GM06990 (cell line): ENCODE data around the gene DYNLT3.

Experiments used
- DNase-seq: peaks from one replicate; pipeline ENCODE4 v3.0.0-alpha.2; 2011; ENCODE audit not compliant: insufficient read length; ENCODE audit errors: extremely low read depth
- H3K27me3 ChIP-seq: replicated peaks from 2 replicates; pipeline ENCODE4 v1.6.0; 2011; ENCODE audit warnings: low read length; ENCODE audit not compliant: control insufficient read depth, insufficient read depth
- H3K36me3 ChIP-seq: 2 replicates; pipeline ENCODE4 v1.5.1; 2011; ENCODE audit warnings: low read length; ENCODE audit not compliant: control insufficient read depth, insufficient read depth
- H3K4me3 ChIP-seq: replicated peaks from 2 replicates; pipeline ENCODE4 v1.5.1; 2011; ENCODE audit warnings: low read depth, mild to moderate bottlenecking, control low read depth, low read length
- TF ChIP-seq, protein P1 (sequence below): IDR thresholded peaks from 2 replicates; pipeline ENCODE4 v1.5.1; 2011; ENCODE audit warnings: low read length, control low read depth, mild to moderate bottlenecking, inconsistent platforms; ENCODE audit not compliant: insufficient read depth, poor library complexity, severe bottlenecking

Gene DYNLT3

DNA sequence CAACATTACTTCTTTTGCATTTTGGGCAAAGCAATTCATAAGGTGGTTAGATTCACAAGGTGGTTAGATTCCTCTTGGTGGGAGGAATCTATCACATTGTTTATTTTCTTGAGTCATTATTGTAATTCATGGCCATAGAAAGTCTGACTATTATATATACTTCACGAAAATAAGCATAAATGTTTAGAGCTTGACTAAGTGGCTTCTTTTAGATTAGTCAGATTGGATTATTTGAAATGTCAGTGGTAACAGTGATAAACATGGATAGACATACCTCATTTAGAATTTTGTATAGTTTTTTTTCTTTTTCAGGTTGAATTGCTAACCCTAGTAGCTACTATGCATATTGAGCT, 24.9 kb upstream of the DYNLT3 start:
- H3K36me3 ChIP-seq = no peaks in the 10 kb centered on the region
- no peak for DNase-seq
- no peak overlapping the region for H3K4me3 ChIP-seq
- TF ChIP-seq, protein P1, sequence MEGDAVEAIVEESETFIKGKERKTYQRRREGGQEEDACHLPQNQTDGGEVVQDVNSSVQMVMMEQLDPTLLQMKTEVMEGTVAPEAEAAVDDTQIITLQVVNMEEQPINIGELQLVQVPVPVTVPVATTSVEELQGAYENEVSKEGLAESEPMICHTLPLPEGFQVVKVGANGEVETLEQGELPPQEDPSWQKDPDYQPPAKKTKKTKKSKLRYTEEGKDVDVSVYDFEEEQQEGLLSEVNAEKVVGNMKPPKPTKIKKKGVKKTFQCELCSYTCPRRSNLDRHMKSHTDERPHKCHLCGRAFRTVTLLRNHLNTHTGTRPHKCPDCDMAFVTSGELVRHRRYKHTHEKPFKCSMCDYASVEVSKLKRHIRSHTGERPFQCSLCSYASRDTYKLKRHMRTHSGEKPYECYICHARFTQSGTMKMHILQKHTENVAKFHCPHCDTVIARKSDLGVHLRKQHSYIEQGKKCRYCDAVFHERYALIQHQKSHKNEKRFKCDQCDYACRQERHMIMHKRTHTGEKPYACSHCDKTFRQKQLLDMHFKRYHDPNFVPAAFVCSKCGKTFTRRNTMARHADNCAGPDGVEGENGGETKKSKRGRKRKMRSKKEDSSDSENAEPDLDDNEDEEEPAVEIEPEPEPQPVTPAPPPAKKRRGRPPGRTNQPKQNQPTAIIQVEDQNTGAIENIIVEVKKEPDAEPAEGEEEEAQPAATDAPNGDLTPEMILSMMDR = no peak
- H3K27me3 ChIP-seq = no peaks in the 10 kb centered on the region

DNA sequence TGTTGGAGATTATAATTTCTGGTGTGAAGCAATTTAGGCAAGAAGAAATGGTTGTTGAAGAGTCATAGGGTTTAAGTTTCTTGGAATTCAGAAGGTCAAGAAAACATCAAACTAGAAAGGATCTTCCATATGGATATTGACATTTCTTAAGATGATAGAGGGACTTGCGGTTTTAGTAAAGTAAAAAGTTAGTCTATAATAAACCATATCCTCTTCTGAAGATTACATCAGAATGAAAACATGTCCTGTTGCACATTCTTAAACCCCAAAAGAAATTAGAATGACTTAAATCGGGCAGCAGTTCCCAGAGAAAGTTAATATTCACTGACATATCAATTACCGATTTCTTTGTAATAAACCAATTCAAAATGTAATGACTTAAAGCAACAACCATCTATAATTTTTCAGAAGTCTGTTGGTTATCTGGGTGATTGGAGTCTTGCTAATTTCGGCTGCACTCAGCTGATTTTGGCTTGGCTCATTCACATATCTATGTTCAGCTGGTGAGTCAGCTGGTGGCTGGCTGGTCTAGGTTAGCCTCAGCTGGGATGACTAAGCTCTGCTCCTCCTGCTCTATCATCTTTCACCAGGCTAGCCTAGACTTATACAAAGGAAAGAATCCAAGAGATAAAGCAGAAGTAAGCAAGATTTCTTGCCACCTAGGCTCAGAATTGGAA, 24.4 kb upstream of the DYNLT3 start:
- TF ChIP-seq, protein P1 = no peak
- Histone ChIP-seq H3K27me3 (no peaks in the 10 kb centered on the region), H3K4me3 (no peak overlapping the region), H3K36me3 (no peaks in the 10 kb centered on the region)
- DNase-seq = no peak

DNA sequence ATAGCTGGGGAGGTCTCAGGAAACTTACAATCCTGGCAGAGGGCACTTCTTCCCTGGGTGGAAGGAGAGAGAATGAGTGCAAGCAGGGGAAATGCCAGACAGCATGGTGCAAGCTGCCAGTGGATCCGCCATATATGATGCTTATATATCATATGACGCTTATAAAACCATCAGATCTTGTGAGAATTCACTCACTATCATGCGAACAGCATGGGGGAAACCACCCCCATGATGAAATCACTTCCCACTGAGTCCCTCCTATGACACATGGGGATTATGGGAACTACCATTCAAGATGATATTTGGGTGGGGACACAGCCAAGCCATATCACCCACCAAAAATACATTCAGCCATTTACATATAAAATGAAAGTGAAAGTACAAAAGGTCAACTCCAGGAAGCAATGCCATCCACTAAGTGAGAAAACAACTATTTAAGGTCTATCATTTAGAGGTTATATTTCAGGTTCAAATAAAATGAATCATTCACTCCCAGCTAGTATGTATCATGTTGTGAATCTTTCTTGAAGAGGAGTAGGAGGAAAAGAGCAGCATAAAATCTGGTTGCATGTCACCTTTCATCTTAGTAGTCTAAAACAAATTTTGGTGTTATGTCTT, 20.3 kb upstream of the DYNLT3 start:
- Histone ChIP-seq H3K27me3 (no peaks in the 10 kb centered on the region), H3K36me3 (no peaks in the 10 kb centered on the region), H3K4me3 (no peak overlapping the region)
- TF ChIP-seq, protein P1 = no peak
- DNase-seq = no peak

DNA sequence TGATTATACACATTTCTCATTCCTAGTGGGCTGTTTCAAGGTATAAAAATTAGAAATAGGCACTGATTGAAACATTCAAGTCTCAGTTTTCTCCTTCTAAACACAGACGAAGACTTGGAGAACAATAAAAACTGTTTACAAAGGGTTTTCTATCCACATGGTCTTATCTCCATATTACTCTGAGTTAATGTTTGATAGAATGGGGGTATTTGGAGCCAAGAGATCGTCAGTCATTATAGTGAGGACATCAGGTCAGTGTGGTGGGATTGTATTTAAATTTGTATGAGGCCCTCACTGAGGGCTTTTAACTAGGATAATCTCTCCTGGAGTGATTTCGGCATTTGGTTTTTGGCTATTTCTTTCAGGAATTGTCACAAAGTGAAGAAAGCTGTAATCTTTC, 16.4 kb upstream of the DYNLT3 start:
- Histone ChIP-seq H3K27me3 (no peaks in the 10 kb centered on the region), H3K4me3 (no peak overlapping the region), H3K36me3 (no peaks in the 10 kb centered on the region)
- no peak for DNase-seq
- TF ChIP-seq, protein P1 = no peak

DNA sequence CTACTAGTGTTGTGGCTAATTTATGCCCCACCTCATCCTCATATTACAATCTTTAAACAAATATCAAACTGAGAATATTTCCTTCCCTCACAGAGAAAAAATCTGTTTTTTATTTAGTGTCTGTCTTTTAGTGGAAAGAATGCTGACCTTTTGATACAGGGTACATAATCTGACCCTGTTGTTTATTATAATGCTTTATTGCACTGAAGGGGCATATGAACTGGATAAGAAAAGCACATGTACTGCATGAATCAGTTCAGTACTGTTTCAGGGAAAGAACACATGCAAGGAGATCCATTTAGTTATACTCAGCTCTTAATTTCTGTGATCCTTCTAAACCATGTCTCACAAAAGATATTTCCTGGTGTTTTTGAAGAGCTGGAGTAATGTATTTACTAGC, 15.5 kb upstream of the DYNLT3 start:
- DNase-seq = no peak
- H3K4me3 ChIP-seq = no peak overlapping the region
- TF ChIP-seq, protein P1 = no peak
- H3K36me3 ChIP-seq = no peaks in the 10 kb centered on the region
- H3K27me3 ChIP-seq = no peaks in the 10 kb centered on the region
